Osteoblast (primary cell): Measurements from ENCODE around the gene TNFSF4. TPM values are rescaled to one million over a fixed set of nuclear protein-coding genes. Genes with fewer than 3 reads are reported as not detected.

Experiments used
- DNase-seq: peaks from one replicate; pipeline ENCODE4 v3.0.0; 2011; ENCODE audit warnings: low spot score, mixed read lengths; ENCODE audit not compliant: insufficient read length; ENCODE audit errors: missing footprints
- H2AFZ ChIP-seq: 2 replicates; pipeline ENCODE4 v1.6.0; 2011; ENCODE audit warnings: mild to moderate bottlenecking, low read length
- H3K27ac ChIP-seq: 2 replicates; pipeline ENCODE4 v1.5.1; 2011; ENCODE audit warnings: mild to moderate bottlenecking, low read depth, low read length, moderate library complexity
- H3K27me3 ChIP-seq: 2 replicates; pipeline ENCODE4 v1.6.0; 2012; ENCODE audit warnings: mild to moderate bottlenecking, control low read depth, inconsistent platforms, low read length, moderate library complexity; ENCODE audit not compliant: insufficient read depth
- H3K36me3 ChIP-seq: 2 replicates; pipeline ENCODE4 v1.5.1; 2011; ENCODE audit warnings: mild to moderate bottlenecking, low read length, control low read depth, moderate library complexity; ENCODE audit not compliant: insufficient read depth
- H3K4me1 ChIP-seq: 2 replicates; pipeline ENCODE4 v1.5.1; 2011; ENCODE audit warnings: mild to moderate bottlenecking, low read length, control low read depth, moderate library complexity; ENCODE audit not compliant: insufficient read depth
- H3K4me2 ChIP-seq: 2 replicates; pipeline ENCODE4 v1.6.0; 2011; ENCODE audit warnings: mild to moderate bottlenecking, low read length; ENCODE audit not compliant: insufficient read depth
- H3K4me3 ChIP-seq: fragments of 200-600 bp; sonication (generic); 3 replicates; pipeline ENCODE4 v1.5.1; 2012; ENCODE audit warnings: mild to moderate bottlenecking, low read length, inconsistent platforms; ENCODE audit not compliant: insufficient read depth
- H3K79me2 ChIP-seq: 2 replicates; pipeline ENCODE4 v1.6.0; 2012; ENCODE audit warnings: mild to moderate bottlenecking, low read length, control low read depth, inconsistent platforms; ENCODE audit not compliant: insufficient read depth
- H3K9me3 ChIP-seq: 2 replicates; pipeline ENCODE4 v1.5.1; 2011; ENCODE audit warnings: low read depth, low read length, control low read depth
- H4K20me1 ChIP-seq: 2 replicates; pipeline ENCODE4 v1.6.0; 2012; ENCODE audit warnings: mild to moderate bottlenecking, low read length, control low read depth; ENCODE audit not compliant: insufficient read depth
- total RNA-seq: library from RNA; depleted of rRNA; stranded (reverse); fragments of >200 nt; gene quantifications from 2 replicates; pipeline ENCODE4 v1.2.3, GENCODE V29; 2012
- TF ChIP-seq, protein P1 (sequence below): IDR thresholded peaks from 2 replicates; pipeline ENCODE4 v1.5.1; 2011; ENCODE audit warnings: mild to moderate bottlenecking, low read depth, low read length, moderate library complexity; ENCODE audit errors: extremely low read depth

The TNFSF4 gene
- total RNA-seq, 1 donor: 1.1 TPM

DNA sequence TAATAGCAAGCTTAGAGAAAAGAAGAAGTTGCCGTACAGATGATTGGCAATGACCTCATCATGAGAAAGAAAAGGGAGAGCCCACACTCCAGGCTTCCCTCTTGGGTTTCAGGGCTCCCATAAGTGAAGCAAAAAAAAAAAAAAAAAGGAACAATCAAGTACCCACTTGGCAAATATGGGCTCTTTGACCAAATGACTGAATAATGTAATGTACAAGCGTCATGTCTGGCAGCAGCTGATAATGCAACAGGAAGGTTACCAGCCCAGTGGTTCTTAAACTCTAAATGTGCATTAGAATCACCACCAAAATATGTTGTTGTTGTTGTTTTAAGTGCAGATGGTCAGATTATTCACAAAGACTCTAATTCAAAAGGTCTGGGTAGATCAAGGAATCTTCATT, 13.5 kb downstream of the TNFSF4 start:
- peak; percentile 58 for DNase-seq
- H3K27me3 ChIP-seq: no peaks in the 10 kb centered on the region
- peaks cover 26% of the 10 kb centered on the region for H3K4me1 ChIP-seq
- TF ChIP-seq, protein P1, sequence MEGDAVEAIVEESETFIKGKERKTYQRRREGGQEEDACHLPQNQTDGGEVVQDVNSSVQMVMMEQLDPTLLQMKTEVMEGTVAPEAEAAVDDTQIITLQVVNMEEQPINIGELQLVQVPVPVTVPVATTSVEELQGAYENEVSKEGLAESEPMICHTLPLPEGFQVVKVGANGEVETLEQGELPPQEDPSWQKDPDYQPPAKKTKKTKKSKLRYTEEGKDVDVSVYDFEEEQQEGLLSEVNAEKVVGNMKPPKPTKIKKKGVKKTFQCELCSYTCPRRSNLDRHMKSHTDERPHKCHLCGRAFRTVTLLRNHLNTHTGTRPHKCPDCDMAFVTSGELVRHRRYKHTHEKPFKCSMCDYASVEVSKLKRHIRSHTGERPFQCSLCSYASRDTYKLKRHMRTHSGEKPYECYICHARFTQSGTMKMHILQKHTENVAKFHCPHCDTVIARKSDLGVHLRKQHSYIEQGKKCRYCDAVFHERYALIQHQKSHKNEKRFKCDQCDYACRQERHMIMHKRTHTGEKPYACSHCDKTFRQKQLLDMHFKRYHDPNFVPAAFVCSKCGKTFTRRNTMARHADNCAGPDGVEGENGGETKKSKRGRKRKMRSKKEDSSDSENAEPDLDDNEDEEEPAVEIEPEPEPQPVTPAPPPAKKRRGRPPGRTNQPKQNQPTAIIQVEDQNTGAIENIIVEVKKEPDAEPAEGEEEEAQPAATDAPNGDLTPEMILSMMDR: no peak
- no peak overlapping the region for H3K4me3 ChIP-seq
- peak overlapping the region; percentile 16 for H3K27ac ChIP-seq
- H3K79me2 ChIP-seq: no peaks in the 10 kb centered on the region
- H3K9me3 ChIP-seq: no peaks in the 10 kb centered on the region
- no peaks in the 10 kb centered on the region for H4K20me1 ChIP-seq
- no peak overlapping the region for H2AFZ ChIP-seq
- H3K4me2 ChIP-seq: no peak overlapping the region
- H3K36me3 ChIP-seq: no peaks in the 10 kb centered on the region

DNA sequence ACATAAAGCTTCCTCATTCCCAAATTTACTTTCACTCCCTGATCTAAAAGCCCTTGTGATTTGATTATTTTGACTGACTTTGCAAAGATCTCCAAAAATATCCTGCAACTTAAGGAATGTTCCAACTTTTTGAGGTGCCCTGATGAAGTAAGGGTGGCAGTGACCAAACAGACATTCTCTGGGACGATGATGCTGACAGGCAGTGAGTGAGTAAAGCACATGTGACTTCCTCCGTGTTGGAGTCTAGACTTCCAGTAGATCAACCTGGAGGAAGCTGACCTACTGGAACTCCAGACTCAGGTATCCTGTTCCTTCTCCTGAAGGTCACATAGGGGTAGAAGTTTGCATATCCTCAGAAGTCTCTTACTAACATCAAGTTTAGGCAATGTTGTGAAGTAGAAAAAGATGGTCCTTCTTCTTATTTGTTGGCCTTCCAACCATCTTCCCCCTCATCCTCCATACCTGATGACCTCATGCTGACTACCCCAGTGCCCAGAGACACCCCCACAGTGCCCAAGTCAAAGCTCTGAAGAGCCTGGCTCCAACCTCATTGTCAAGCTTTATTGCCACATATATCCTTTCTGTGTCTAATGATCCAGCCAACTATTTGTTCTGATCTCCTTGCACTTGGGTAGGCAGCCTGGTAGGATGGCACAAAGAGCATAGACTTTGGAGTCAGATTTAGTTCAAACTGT, 16.0 kb downstream of the TNFSF4 start:
- H2AFZ ChIP-seq: no peak overlapping the region
- DNase-seq: no peak
- H3K4me1 ChIP-seq: peaks cover 26% of the 10 kb centered on the region
- H3K36me3 ChIP-seq: no peaks in the 10 kb centered on the region
- no peaks in the 10 kb centered on the region for H3K79me2 ChIP-seq
- no peak overlapping the region for H3K4me3 ChIP-seq
- peaks cover 8% of the 10 kb centered on the region for H3K27me3 ChIP-seq
- no peaks in the 10 kb centered on the region for H3K9me3 ChIP-seq
- TF ChIP-seq, protein P1: no peak
- H4K20me1 ChIP-seq: no peaks in the 10 kb centered on the region
- peak overlapping the region; percentile 73 for H3K27ac ChIP-seq
- no peak overlapping the region for H3K4me2 ChIP-seq

DNA sequence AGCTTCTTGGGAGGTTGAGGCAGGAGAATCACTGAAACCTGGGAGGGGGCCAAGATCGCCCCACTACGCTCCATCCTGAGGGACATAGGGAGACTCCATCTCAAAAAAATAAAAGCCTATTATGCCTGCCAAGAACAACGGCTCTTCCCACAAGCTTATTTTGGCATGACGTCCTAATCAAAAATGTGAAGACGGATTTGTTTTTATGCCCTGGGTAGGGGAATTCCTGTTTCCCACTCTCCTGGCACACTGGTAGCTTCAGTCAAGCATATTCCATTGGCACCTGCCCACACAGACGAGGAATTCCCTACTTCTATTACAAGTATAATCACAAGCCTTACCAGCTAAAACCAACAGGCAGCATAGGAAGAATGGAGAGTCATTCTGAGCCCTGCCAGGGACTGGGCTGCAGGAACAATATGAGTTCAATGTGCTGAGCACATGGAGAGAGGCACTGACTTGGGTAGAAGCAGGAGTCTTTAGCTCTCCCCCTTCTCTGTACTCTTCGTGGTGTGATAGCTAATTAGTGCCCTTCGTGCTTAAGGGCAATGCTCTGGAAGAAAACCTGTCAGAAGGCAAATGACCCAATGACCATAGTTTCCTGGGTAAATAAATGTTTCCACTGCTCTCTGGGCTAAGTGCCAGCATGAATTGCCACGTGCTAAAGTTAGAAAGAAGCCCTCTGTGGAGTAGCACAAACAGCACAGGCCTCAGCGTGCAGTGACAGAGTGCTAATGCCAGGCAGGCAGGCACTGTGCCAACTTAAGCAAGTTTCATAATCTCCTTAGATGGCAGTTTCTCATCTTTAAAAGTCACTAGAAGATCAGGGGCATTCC, 16.8 kb downstream of the TNFSF4 start:
- H3K79me2 ChIP-seq: no peaks in the 10 kb centered on the region
- DNase-seq: no peak
- H3K27me3 ChIP-seq: peaks cover 8% of the 10 kb centered on the region
- H3K36me3 ChIP-seq: no peaks in the 10 kb centered on the region
- peak overlapping the region; percentile 73 for H3K27ac ChIP-seq
- no peak overlapping the region for H2AFZ ChIP-seq
- no peaks in the 10 kb centered on the region for H3K9me3 ChIP-seq
- no peak overlapping the region for H3K4me3 ChIP-seq
- TF ChIP-seq, protein P1: no peak
- H4K20me1 ChIP-seq: no peaks in the 10 kb centered on the region
- peak overlapping the region; percentile 52 for H3K4me2 ChIP-seq
- H3K4me1 ChIP-seq: peaks cover 26% of the 10 kb centered on the region

DNA sequence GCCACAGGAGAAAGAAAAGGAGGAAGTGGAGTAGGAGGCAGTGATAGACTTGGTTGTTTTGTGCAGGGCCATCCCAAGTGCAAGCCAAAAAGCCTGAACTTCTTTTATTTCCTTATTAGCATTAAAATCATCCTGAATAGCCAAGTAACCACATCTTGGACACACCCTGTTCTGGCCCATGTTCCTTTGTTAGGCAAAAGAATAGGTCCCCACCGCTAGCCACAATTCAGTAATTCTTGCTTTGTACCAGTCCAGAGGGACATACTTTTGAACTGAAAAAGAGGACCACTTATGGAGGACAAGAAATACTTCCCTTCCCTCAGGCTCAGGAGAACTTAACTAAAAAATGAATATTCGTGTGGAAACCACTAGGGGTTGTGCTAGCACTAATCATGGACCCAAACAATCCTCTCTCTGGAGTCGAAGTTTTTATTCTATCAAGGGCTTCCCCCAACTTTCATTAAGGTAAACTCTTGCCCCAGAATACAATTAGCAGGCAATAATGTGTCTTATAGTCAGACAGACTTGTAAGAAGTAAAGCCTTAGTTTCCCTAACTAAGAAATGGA, 19.4 kb downstream of the TNFSF4 start:
- no peak overlapping the region for H2AFZ ChIP-seq
- H3K4me1 ChIP-seq: peaks cover 17% of the 10 kb centered on the region
- TF ChIP-seq, protein P1: no peak
- no peaks in the 10 kb centered on the region for H3K9me3 ChIP-seq
- DNase-seq: no peak
- no peak overlapping the region for H3K27ac ChIP-seq
- H3K79me2 ChIP-seq: no peaks in the 10 kb centered on the region
- H3K4me2 ChIP-seq: no peak overlapping the region
- H3K27me3 ChIP-seq: peaks cover 8% of the 10 kb centered on the region
- no peak overlapping the region for H3K4me3 ChIP-seq
- H4K20me1 ChIP-seq: no peaks in the 10 kb centered on the region
- H3K36me3 ChIP-seq: no peaks in the 10 kb centered on the region
